Keratinocyte (primary cell): ENCODE measurements around the gene TWIST2. TPM values are rescaled to one million over a fixed set of nuclear protein-coding genes. Genes with fewer than 3 reads are reported as not detected.

ENCODE experiments used
- DNase-seq: peaks from one replicate; pipeline ENCODE4 v3.0.0-alpha.2; 2011; ENCODE audit warnings: low read depth, missing footprints, low spot score
- FAIRE-seq: peaks from 2 replicates; lab custom pipeline; 2011; peaks lifted over from hg19 to GRCh38; lab: Jason Lieb, UNC
- H2AFZ ChIP-seq: 2 replicates; pipeline ENCODE4 v1.6.0; 2012; ENCODE audit warnings: low read length, control low read depth, inconsistent platforms; ENCODE audit not compliant: control insufficient read depth
- H3K27ac ChIP-seq: 2 replicates; pipeline ENCODE4 v1.5.1; 2011; ENCODE audit warnings: low read length; ENCODE audit not compliant: control insufficient read depth, insufficient read depth
- H3K27me3 ChIP-seq: 3 replicates; pipeline ENCODE4 v1.6.0; 2011; ENCODE audit warnings: low read length; ENCODE audit not compliant: control insufficient read depth, insufficient read depth; ENCODE audit errors: extremely low read depth
- H3K36me3 ChIP-seq, 2 experiments: 2 replicates in 1 of 2; 3 replicates in 1 of 2; pipeline ENCODE4 v1.5.1; 2011; ENCODE audit warnings: low read length in 2 of 2, mild to moderate bottlenecking in 1 of 2; ENCODE audit not compliant: control insufficient read depth in 2 of 2, insufficient read depth in 2 of 2; ENCODE audit errors: extremely low read depth in 1 of 2
- H3K4me1 ChIP-seq: 3 replicates; pipeline ENCODE4 v1.5.1; 2011; ENCODE audit warnings: low read length; ENCODE audit not compliant: control insufficient read depth, insufficient read depth; ENCODE audit errors: extremely low read depth
- H3K4me2 ChIP-seq: 3 replicates; pipeline ENCODE4 v1.6.0; 2011; ENCODE audit warnings: low read depth, low read length; ENCODE audit not compliant: control insufficient read depth, insufficient read depth; ENCODE audit errors: extremely low read depth
- H3K4me3 ChIP-seq, 3 experiments: fragments of 200-600 bp in 1 of 3; sonication (generic) in 1 of 3; 2 replicates in 2 of 3; 3 replicates in 1 of 3; pipeline ENCODE4 v1.5.1; 2011 to 2016; ENCODE audit warnings: low read length in 3 of 3, mild to moderate bottlenecking in 3 of 3, control low read depth in 2 of 3, inconsistent platforms in 1 of 3, low read depth in 1 of 3, mixed read lengths in 1 of 3, mixed run types in 1 of 3, moderate library complexity in 1 of 3; ENCODE audit not compliant: control insufficient read depth in 2 of 3, insufficient read depth in 2 of 3; ENCODE audit errors: extremely low read depth in 1 of 3
- H3K79me2 ChIP-seq: 2 replicates; pipeline ENCODE4 v1.6.0; 2012; ENCODE audit warnings: low read length; ENCODE audit not compliant: control insufficient read depth, insufficient read depth
- H3K9ac ChIP-seq: 3 replicates; pipeline ENCODE4 v1.6.0; 2011; ENCODE audit warnings: low read length; ENCODE audit not compliant: control insufficient read depth, insufficient read depth; ENCODE audit errors: extremely low read depth
- H3K9me1 ChIP-seq: 3 replicates; pipeline ENCODE4 v1.6.0; 2011; ENCODE audit warnings: low read length; ENCODE audit not compliant: control insufficient read depth, insufficient read depth; ENCODE audit errors: extremely low read depth
- H3K9me3 ChIP-seq: 2 replicates; pipeline ENCODE4 v1.5.1; 2012; ENCODE audit warnings: low read depth, low read length; ENCODE audit not compliant: control insufficient read depth
- H4K20me1 ChIP-seq: 3 replicates; pipeline ENCODE4 v1.6.0; 2011; ENCODE audit warnings: low read length; ENCODE audit not compliant: control insufficient read depth, insufficient read depth; ENCODE audit errors: extremely low read depth
- CTCF ChIP-seq, 3 experiments: IDR thresholded peaks in 1 of 3; conservative IDR thresholded peaks in 1 of 3; optimal IDR thresholded peaks in 1 of 3; 2 replicates in 2 of 3; 3 replicates in 1 of 3; pipeline versions ENCODE3 to v1.5.1; 2011; ENCODE audit warnings: low read length in 3 of 3, mild to moderate bottlenecking in 3 of 3, moderate library complexity in 2 of 3, control low read depth in 1 of 3, inconsistent platforms in 1 of 3; ENCODE audit not compliant: insufficient read depth in 2 of 3; ENCODE audit errors: extremely low read depth in 1 of 3
- EZH2 ChIP-seq: IDR thresholded peaks from one replicate; pipeline ENCODE4 v1.6.1; 2012; ENCODE audit warnings: inconsistent platforms, mild to moderate bottlenecking, low read length, moderate library complexity
- dilution Hi-C: fragments of 300-500 bp; cut with MboI; formaldehyde crosslinking; loops from one replicate; pipeline ENCODE4 v1.7.0; 2020; ENCODE audit warnings: low sequenced_read_pairs; ENCODE audit not compliant: extremely low pct_ligation_motif_present
- polyA plus RNA-seq, 5 experiments: library from polyadenylated mRNA; depleted of rRNA in 3 of 5; stranded (reverse) in 3 of 5; stranded (forward) in 1 of 5; unstranded in 1 of 5; fragments of >200 nt; gene quantifications; 1 replicate in 1 of 5; 2 replicates in 3 of 5; 3 replicates in 1 of 5; pipeline versions ENCODE4 v1.2.1 to v1.2.3, GENCODE V29; 2011 to 2012; ENCODE audit warnings: missing spikeins in 2 of 5, low read depth in 1 of 5, low replicate concordance in 1 of 5

Gene TWIST2
- polyA plus RNA-seq, 1 donor (not counting 4 experiments of a cell fraction or from before 2014, with no cell fraction given) = 5.5 TPM

DNA sequence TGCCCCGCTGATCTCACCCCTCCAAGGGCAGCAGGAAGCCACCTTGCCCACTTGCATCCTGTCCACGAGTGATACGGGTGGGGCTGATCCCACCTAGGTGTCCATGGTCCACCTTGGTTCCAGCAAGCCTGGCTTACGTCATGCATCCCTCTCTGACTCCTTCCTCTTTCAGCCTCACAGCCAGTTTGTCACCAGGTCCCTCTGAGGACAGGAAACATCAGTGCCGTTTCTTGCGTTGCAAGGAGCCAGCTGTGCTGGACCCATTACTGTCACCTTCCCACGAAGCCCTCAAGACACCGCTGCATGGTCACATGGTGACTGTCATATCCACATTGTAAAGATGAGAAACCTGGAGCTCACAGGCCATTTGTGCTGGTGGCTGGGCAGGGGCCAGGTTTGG lies 34.8 kb upstream of the TWIST2 start:
- H2AFZ ChIP-seq = no peak overlapping the region
- no peak for DNase-seq
- no peaks in the 10 kb centered on the region for H3K79me2 ChIP-seq
- H3K4me2 ChIP-seq = no peak overlapping the region
- H3K4me1 ChIP-seq = no peaks in the 10 kb centered on the region
- H3K4me3 ChIP-seq = no peak overlapping the region
- peaks cover 3% of the 10 kb centered on the region for H3K27me3 ChIP-seq
- TF ChIP-seq EZH2 (no peak), CTCF (optimal IDR thresholded peaks at IDR 0.05 in 1 of 3, IDR thresholded peaks at IDR 0.05 in 1 of 3, conservative IDR thresholded peaks at IDR 0.05 in 1 of 3; ENCODE audit: extremely low read depth in 1 of 3, insufficient read depth in 2 of 3, low read length in 3 of 3) (no peak)
- no peaks in the 10 kb centered on the region for H4K20me1 ChIP-seq
- H3K27ac ChIP-seq = no peak overlapping the region
- no peak for FAIRE-seq
- peaks cover 4% of the 10 kb centered on the region for H3K9me3 ChIP-seq
- dilution Hi-C loops = no loop called here
- H3K9me1 ChIP-seq = no peaks in the 10 kb centered on the region
- H3K36me3 ChIP-seq = no peaks in the 10 kb centered on the region
- H3K9ac ChIP-seq = no peak overlapping the region

- H3K9me3 ChIP-seq = peaks cover 2% of the 10 kb centered on the region
- H3K4me1 ChIP-seq = no peaks in the 10 kb centered on the region
- FAIRE-seq = no peak
- H3K9me1 ChIP-seq = no peaks in the 10 kb centered on the region
- H3K9ac ChIP-seq = no peak overlapping the region
- TF ChIP-seq EZH2 (no peak), CTCF (optimal IDR thresholded peaks at IDR 0.05 in 1 of 3, IDR thresholded peaks at IDR 0.05 in 1 of 3, conservative IDR thresholded peaks at IDR 0.05 in 1 of 3; ENCODE audit: extremely low read depth in 1 of 3, insufficient read depth in 2 of 3, low read length in 3 of 3) (no peak)
- H3K79me2 ChIP-seq = no peaks in the 10 kb centered on the region
- H2AFZ ChIP-seq = no peak overlapping the region
- H3K4me3 ChIP-seq = no peak overlapping the region
- DNase-seq = no peak
- H4K20me1 ChIP-seq = no peaks in the 10 kb centered on the region
- H3K4me2 ChIP-seq = no peak overlapping the region
- no peak overlapping the region for H3K27ac ChIP-seq
- dilution Hi-C loops = no loop called here
- H3K36me3 ChIP-seq = no peaks in the 10 kb centered on the region
- peaks cover 3% of the 10 kb centered on the region for H3K27me3 ChIP-seq
Measured at GRCh38 chr2:238814815-238815214, 33.1 kb upstream of the TWIST2 start.
